Activated CD8-positive, alpha-beta memory T cell treated with anti-CD3 and anti-CD28 coated beads, Interleukin-2, amount 50 U/mL, for 1 hour (primary cell): ENCODE measurements around the gene FREM1.

ENCODE experiments used
- DNase-seq: peaks from one replicate; pipeline ENCODE4 v3.0.0-alpha.2; 2020; ENCODE audit errors: extremely low read depth

Gene FREM1

DNA sequence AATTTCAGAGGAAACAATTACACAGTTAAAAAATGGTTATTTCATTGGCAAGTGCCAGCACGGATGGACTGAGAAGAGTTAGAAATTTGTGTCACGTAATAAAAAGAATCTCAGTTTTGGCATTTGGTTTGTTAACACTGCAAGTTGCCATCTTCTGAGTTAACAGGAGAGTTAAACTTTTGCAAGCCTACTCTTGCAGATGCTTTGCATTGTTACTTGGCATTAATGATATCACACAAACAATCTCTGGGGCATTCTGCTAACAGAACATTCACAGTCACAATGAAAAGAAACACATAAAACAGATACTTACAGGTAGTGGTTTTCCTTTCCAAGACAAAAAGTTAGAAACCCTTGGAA lies 647 bp downstream of the FREM1 start:
- no peak for DNase-seq

DNA sequence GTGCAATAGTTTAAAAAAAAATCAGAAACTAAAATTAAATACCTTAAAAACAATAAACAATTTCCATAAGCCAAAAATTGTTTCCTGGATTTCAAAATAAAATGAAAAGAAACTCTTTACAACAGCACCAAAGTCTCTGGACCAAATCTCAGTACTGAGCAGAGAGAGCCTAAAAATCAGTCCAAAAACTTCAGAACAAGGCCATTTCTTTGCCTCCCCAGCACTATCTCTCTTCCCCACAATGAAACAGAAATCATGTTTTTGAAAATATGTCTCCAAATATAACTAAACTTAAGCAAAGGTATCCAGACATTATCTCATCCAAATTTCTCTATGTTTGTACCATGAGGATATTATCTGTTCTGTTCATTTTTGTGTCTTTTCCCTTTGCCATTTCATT lies 1.0 kb downstream of the FREM1 start:
- DNase-seq: no peak

DNA sequence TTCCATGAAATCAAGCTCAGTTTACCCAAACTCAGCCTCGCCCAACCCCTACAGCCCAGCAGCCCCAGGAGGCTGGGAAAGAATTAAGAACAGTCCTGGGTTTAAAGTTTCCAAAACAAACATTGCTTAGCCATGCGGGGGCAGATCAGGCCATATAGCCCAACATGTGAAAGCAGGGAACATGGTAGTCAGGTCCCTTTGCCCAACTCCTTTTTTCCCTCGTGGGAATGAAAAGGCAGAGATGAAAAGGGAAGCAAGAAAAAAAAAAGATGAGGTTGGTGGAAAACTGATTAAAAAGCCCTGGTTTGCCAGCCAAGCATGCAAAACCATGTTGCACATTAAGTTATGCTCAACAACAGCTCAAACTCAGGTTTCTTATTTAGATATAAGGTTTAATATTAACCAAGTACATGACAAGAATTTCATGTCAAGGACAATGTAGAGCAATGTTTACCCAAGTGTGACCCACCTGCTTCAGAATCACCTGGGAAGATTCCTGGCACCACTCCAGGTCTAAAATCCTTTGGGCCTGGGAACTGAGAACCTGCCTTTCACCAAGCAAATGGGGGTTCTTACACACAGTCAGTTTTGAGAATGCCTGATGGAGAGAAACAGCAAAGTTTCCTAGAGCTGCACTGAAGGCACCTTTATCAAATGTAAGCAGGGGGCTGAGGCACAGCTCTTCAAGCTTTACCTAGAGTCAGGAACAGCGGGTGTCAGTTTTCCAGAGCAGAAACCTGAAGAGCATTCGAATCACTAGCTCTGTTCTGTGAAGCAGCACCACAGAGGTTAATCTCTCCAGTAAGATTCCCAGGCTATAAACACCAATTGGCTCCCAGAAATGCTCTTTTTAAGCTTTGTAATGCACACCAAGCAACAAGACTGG lies 1.7 kb downstream of the FREM1 start:
- no peak for DNase-seq

DNA sequence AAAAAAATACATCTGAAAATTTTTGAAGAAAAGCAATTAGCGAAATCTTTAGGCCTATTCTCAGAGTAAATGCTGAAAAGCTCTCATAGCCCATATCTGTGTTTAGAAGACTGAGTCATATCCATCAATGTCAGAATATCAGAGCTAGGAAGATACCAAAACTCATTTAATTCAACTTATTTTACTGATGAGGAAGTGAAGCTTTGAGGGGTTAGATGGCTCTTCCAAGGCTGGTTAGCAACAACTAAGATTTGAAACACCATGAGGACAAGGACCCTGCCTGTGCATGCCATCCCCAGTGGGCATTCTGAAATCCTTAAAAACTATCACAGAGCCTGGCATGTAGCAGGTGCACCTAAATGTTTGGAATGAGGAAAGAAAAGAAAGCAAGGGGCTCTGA lies 2.5 kb downstream of the FREM1 start:
- no peak for DNase-seq

DNA sequence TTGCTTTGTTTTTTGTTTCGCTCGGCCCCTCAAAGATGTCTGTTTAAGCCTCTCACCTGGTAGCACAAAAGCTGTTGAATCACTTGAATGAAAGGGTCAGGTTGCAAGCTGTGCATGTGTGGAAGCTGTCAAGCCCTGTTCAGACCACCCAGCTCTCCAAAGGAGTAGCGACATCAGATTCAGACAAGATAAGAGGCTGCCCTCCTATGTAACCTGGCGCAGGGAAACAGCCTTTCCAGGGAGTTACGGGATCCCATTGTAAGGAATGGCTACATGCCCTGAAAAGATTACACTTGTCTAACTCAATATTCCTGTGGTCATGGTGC lies 2.9 kb downstream of the FREM1 start:
- no peak for DNase-seq

DNA sequence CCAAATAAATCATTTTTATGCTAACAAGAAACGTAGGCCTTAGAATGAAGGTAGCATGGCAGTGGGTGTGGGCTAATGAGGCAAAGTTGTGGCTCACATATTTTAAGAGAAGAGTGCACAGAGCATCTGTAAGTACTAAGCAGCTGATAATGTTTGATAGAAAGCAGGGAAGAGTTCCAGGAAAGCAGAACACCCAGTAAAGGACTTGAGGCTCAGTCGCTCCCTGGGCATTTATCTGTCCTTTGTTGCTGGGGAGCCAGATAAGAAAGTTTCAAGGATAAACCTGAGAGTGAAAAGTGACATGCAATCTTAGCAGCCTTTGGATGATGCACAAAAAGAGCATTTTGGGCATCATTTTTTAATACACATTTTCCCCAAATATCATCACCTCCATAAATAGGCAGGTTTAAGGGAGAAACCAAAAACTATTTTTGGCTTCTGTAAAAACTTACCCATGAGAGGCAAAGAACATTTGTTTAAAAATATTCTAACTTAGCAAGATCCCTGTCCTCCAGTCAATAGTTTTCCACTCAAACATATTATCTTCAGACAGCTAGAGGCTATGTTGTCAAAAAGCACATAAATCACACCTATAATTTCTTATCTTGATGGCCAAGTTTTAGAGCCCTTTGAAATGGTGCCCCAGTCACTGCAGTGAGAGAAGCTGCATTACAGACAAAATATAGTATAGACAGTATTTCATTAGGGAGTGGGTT lies 3.4 kb downstream of the FREM1 start:
- DNase-seq: no peak

DNA sequence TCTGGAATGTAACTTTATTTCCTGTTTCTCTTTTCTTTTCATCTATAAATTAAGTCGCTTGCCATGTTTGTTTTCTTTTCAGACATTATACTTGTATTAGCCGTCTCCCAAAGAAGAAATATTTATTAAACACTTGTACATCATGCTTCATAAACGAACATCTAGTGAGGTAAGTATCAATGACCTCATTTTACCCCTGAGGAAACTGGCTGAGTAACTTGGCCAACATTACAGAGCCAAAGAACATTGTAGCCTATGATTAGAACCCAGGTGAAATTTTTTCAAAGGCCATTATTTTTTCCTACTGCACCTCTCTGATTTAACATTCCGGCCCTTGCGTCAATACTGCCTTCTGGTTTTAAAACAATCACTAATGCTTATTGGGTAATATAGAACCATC lies 4.2 kb downstream of the FREM1 start:
- DNase-seq: no peak

DNA sequence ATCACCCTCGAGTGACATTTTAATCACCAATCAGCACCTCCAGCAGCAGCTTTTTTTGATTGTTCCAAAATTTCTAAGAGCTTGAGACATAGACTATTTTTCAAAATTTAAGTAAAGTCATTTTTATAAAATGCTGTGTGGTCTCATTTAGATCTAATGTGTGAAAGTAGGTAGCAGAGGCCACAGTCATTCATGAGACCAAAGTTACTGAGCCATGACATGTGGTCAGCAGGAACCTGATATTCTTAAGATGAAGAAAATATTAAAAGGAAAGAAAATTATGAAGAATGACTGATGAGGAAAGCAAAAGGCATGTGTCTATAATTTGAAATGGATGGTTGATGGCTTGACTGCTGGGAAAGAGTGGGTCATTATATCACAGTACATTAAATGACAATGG lies 7.2 kb downstream of the FREM1 start:
- DNase-seq: no peak

DNA sequence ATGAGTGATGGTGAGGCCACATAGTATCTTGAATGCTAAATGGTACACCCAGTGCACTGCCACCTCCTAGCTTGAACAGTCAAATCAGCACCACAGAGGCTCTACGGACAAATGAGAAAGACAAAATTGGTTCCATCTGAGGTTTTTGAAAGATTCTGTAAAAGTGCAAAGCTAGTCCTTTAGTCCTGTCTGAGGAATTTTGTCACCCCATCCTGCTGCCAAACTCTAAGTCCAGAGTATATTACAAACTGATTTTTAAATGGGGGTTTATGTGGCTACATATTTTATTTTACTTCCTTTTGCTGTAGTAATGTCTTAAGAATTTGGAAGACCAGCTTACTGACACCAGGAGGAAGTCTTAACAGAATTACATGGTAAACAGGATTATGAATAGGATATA lies 7.7 kb downstream of the FREM1 start:
- DNase-seq: no peak

DNA sequence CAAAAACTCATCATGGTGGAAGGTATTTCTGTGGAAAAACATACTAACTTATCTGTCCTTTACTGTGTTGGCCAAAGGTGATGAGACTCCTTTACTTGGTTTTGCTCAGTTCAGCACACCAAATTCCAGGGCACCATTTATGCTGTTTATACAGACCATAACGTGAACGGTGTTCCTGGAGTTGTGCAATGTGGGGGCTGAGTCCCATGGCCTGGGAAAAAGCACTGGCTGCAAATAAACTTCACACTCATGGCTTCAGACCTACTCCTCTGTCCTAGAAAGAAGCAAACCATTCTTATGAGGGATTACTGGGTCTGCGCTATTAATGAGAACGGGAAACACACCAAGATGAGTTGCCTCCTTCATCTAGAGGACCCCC lies 10.4 kb downstream of the FREM1 start:
- no peak for DNase-seq

DNA sequence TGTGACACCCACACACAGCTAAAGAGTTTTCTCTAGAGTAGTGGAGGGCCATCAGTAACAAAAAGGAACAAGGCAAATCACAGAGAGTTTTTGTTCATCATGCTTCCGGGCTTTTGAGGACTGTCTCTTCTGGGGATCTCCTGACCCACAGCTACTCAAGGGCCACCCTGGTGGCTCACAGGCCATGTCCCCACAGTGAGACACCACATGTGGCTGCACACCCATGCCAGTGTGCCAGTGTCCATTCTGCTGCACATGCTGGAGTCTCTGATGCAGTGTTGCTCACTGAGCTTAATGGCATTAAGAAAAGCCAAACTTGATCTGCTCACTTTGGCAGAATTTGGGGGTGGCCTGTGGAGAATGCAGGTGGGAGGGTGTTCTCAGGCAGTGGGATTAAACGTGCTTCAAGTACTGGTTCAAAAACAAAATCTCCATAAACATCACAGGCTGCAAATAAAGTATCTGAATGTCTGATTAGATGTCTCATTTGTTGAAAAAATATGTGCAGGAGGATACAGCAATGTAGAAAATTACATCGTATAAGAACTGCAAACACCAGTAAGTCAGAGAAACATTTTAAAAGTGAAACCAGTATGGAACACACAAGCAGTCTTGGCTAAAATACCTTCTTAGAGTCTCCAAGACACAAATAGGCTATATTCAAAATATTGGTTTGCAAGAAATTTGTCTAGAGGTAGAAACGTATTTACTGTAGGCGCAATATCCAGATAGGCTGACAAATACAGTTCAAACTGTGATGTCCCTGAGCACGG lies 11.0 kb downstream of the FREM1 start:
- no peak for DNase-seq

DNA sequence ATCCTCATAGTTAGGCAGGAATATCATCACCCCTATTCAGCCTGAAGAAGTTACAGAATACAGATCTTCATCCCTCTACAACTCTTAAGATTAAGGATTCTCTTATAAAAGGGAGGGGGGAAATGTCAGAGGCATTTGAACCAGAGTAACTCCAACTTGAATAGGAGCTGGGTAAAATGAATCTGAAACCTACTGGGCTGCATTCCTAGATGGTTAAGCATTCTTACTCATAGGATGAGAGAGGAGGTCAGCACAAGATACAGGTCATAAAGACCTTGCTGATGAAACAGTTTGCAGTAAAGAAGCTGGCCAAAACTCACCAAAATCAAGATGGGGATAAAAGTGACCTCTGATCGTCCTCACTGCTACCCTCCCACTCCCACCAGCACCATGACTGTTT lies 14.4 kb downstream of the FREM1 start:
- DNase-seq: no peak

DNA sequence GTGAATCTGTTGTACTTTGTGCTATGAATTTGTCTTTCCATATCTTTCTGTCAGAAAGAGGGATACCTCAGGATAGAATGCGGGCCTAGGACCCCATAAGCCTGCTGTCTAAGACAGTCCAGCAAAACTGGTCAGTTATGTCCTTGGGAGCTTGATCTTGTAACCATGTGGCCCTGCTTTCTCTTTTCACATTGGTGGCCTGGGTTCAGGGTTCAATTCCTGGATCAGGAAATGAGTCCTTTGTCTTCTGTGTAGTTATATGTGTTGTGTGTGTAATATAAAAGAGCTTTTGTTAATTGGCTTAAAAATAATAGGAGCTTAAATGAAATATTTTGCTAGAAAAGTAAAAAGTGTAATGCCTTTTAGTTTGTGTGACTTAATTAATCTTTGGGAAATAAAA lies 16.9 kb downstream of the FREM1 start:
- no peak for DNase-seq

DNA sequence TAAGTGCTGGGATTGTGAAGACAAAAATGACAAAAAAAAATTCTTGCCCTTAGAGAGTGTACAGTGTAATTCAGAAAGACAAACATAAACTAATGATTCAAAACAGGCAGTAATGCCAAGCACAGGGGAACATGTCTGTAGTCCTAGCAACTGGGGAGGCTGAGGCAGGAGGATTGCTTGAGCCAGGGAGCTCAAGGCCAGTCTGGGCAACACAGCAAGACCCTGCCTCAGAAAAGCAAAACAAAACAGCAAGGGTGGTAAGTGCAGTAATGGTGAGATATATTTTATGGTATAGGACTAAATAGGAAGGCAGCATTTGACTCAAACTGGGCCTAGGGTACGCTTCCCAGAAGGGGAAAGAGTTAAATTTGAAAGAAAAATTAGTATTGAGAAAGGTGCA lies 18.9 kb downstream of the FREM1 start:
- DNase-seq: no peak

DNA sequence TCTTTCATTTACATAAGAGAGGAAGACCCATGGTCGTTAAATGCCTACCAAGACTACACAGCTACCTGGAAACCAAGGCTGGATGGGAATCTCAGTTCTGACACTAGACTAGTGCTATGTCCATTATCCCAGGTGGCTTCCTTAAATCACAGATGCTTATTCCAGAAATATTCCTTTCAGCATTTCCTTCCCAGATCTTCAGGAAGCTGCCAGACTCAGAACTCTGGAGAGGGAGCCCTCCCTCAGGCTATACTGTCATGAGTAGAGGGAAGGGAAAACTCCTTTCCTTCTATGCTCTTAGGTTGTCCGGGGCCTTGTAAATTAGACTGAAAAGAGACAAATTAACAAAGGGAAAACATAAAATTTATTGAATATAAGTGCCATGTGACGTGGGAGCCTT lies 20.8 kb downstream of the FREM1 start:
- DNase-seq: no peak

DNA sequence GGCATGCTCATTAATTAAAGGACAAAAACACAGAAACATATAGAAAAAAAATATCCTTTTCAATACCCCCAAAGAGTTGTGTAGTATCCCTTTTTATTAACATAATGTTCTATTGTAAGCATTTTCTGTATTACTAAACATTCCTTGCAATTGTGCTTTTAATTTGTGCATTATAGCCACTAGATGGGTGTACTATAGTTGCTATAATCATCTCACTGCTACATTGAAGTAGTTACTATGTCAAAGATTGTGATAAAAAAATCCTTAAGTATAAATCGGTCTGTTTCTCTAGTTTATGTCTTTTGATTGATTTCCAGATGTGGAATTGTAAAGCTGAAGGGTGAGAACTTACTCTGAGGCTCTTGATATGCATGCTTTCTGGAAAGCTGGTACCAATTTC lies 21.4 kb downstream of the FREM1 start:
- DNase-seq: no peak

DNA sequence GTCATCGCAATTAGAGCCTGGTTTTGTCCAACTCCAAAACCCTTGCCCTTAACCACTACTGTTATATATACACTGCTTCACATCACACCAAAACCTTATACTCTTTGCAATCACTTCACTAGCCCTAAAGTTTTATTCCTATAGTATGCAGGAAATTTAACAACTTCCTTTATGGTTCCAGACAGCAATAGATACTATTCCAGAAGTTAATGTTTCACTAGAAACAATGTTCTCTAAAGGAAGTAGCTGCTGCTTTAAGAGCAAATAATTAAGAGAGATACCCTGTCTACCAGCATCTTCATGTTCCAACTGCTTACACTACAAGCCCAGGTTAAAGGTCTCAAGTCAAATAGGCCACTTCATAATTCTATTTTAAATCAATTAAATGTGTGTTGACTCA lies 22.0 kb downstream of the FREM1 start:
- DNase-seq: no peak

DNA sequence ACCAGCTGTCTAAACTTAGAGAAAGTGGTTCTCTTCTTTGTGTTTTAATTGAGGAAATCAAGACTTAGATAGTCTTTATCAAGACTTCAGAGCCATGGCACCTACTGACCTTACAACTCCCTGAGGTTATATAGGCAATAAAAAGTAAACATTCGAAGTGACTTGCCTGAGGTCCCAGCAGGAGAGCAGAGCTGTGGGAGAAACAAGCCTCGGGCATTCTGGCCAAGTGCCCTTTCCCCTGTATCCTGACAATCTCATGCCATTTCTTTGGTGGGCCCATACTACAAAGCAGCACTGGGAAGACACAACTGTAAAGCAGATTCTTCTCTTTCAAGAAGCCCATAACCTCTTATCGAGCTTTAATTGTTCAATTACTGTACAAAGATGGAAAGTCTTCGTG lies 23.1 kb downstream of the FREM1 start:
- no peak for DNase-seq

DNA sequence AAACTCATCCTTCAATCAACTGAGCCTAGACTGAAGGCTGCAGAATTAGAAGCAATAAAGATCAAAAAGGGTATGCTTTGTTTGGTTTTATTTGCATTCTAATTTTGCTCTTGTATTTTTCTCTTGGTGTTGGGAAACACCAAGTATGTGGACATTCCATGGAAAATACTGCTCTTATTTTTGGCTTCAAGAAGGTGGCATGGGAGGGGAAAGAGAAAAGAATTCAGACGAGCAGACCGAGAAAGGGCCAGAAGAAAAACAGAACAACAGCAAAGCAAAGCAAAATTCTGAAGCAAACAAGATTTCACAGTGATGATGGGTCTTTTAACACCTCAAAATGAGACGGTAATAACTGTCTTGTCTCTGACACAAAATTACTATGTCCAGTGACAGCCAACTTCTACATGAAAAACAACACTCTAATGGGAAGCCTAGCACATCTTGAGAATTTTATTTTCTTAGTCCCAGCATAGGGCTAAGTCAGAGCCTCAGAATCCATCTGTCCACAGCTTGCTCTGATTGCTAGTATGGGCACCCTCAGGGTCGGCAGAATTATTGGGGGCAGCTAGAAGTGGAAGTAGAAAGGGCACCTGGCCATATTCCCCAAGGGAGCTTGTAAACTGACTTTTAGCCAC lies 26.8 kb downstream of the FREM1 start:
- no peak for DNase-seq

DNA sequence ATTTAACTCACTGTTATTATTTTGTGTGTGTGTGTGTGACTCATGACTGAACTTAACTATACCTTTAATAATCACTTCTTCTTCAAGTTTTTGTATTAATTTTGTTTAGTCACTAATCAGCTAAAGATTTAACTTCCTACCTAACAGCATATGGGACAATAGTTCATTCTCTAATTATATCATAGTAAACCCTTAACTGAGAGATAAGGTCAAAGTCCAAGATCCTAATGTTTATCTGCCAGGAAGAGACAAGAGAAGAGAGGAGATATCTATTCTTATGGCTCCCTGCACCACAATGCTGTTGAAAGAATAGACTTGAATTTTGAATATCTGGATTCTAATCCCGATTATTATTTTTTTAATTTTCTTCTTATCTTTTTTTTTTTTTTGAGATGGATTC lies 28.1 kb downstream of the FREM1 start:
- DNase-seq: no peak

DNA sequence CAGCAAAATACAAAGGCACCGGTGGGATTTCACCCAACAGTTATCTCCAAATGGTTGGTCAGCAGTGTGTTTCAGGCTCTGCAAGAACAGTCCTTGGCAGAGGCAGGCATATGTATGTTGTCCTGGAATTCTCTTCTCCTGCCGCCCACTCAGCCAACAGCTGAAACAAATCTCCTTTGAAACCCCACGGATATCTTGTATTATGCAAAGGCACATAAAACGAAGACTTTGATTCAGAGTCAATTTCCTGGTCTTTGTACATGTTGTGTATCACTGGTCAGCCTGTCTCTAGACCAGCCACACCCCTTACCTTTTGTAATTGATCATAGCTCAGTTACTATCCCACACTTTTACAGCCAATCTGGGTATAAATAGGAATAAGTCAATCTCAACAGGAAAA lies 29.2 kb downstream of the FREM1 start:
- DNase-seq: no peak

DNA sequence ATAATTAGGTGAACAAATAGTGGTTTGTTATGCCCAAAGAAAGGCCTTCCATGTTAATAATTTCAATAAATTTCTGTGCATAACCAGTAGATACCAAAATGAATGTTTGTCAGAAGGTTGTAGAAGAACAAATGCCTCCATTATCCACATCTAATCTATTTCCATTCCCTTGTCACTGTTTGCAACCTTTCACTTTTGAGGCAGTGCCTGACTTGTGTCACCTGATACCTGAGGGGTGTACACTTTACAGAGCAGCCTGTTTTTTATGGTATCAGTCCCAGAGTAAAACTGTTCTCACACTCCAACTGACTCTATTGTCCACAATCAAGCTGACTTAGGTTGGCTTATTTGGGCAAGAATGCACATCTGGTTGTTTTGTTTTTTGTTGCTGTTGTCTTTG lies 40.1 kb downstream of the FREM1 start:
- DNase-seq: no peak

DNA sequence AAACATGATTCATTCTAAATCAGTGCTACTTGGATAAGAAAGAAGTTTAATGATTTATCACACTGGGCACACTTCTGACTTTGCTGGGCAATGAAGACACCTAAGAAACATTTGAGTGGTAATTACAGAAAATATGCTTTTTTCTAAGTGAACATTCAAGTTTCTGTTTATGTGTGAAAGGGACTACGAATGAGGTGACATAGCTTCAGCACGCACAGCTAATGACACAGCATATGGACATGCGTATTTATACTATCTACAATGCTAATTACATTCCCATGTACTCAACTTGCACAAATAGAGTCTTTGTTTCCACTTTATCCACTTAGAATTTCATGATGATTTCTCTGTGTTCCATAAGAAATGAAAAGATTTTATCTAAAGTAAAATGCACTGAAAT lies 40.6 kb downstream of the FREM1 start:
- no peak for DNase-seq
